Measurements from ENCODE around the gene SORCS2.

Gene SORCS2

GRCh38 chr4:7341491-7342222, 149.3 kb downstream of the SORCS2 start:
- DNase-seq = no peak

GRCh38 chr4:7342223-7343080, 150.1 kb downstream of the SORCS2 start:
- DNase-seq = no peak

DNA sequence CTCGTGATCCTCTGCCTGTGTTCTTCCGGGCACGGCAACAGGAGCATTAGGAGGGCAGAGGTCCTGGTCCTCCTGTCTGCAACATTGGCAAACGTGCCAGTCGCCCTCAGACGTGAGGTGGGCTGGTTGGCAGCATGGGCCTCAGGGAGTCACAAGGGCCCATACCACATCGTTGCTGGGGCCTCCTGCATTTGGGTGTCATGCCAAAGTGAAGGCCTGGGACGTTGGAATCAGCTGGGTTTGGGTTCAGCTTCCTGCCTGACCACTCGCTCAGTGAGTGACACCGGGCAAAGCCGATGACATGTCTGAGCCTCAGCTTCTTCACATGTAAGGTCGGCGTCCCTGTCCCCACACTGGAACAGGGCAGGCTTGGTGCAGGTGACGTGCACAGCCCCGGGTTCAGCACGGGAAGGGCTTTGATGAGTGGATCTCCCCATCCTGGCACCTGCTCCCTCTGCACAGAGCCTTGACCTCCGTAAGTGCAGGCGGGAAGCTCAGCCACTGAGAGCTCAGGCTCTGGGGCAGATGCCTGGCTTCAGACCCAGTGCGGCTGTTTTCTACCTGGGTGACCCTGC, 150.8 kb downstream of the SORCS2 start:
- DNase-seq = no peak

- DNase-seq = no peak
Observed at GRCh38 chr4:7343950-7344349, 151.6 kb downstream of the SORCS2 start.

DNA sequence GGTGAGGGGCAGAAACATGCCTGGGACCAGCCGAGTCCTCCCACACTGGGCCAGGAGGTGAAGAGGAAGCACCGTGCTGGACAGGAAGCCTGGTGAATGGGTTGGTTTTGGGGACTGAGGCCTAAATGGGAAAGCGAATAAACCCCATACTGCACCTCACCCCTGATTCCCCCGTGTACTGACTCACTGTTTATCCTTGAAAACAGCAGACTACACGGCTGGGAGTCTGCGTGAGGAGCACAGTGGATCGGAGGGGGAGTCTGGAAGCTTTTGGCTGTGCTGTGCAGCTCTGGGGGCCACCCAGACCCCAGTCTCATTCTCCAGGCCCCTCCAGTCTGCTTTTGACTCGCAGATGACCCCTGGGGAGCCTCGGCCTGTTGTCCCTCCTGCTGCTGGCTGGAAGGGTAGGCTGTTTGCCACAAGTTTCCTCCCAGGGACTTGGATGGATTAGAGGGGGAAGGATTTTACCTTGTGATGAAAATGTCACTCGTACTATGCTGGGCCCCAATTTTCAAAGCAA, 152.4 kb downstream of the SORCS2 start:
- no peak for DNase-seq

DNA sequence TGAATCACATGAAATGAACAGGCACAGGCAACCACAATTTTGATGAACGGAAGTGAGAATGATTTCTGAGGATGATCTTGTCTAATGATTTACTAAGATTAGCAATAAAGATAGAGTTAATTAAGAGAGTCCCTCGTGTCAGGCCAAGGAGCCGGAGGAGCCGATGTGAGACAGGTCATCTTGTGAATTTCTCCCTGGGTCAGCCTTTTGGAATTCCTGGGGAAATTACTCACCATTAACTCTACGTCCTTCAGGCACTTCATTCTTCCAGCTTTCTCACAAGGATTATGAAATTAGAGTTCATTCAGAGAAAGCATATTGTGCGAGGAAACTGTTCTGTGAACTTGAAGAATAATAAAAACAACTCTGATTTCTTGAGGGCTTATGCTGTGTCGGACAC, 155.6 kb downstream of the SORCS2 start:
- no peak for DNase-seq

GRCh38 chr4:7348946-7349900, 156.9 kb downstream of the SORCS2 start:
- no peak for DNase-seq

GRCh38 chr4:7350396-7350795, 158.1 kb downstream of the SORCS2 start:
- DNase-seq = no peak

DNA sequence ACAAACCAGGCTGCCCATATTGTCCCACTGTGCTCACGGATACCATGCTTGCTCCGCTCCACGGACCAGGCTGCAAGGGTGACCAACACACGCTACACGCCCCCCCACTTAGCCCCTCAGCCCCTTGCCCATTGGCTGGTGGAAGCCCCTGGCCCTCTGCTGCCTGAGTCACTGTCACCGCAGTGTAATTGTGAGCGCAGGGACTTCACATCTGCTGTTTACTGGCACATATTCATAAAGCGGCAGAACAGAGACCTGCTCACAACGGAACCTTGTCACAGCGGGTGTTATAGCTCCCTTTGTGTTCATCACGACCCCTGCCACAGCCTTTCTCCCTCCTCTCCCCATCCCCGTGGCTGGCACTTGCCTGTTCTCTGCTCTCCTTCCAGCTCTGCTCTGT, 158.7 kb downstream of the SORCS2 start:
- no peak for DNase-seq

DNA sequence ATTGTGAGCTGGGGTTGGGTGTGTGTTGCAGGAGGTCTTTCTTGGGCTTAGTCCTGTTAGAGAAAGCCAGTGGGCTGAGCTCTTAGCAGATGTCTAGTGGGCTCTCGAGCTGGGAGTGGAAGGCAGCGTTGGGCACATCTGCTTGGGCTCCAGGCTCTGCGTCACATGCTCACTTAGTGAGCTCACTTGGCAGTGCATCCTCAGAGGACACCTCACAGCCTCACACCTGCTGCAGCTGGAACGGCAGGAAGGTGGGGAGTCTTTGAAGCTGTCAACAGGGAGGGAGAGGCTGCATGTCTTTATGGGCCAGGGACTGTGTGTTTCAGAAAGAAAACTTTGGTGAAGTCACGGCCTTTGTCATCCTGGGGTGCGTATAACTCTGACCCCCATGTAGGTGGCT, 160.1 kb downstream of the SORCS2 start:
- no peak for DNase-seq

DNA sequence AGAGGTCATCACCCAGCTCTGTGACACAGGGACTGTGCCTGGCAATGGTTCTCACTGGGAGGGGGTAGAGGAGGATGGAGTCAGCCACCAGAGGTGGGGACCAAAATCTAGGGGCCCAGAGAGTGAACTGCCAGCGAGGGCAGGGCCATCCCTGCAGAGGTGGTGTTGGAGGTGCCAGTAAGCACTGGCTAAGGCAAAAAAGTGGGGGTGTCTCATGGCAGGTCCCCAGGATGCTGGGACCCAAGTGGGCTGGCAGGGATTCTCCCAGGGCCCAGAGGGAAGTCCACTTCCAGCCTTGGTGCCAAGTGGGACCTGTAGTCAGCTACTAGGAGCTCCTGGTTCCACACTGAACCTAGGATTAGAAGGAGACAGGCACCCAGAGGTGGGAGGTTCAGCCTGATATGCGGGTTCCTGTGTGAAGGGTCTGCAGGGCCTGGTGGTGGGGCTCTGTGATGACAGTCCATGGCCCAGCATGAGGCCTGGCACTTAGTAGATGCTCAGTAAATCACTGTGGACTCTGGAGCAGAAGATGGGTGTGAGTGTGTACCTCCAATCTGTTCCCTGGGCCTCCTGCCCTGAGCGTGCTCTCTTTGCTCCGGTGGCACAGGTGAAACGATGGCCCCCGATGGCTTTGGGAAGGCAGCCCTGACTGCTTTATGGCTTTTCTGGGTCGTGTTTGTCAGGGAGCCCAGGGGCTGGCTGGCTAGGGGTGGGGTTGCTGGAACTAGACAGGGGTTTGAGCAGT, 160.9 kb downstream of the SORCS2 start:
- DNase-seq = no peak

DNA sequence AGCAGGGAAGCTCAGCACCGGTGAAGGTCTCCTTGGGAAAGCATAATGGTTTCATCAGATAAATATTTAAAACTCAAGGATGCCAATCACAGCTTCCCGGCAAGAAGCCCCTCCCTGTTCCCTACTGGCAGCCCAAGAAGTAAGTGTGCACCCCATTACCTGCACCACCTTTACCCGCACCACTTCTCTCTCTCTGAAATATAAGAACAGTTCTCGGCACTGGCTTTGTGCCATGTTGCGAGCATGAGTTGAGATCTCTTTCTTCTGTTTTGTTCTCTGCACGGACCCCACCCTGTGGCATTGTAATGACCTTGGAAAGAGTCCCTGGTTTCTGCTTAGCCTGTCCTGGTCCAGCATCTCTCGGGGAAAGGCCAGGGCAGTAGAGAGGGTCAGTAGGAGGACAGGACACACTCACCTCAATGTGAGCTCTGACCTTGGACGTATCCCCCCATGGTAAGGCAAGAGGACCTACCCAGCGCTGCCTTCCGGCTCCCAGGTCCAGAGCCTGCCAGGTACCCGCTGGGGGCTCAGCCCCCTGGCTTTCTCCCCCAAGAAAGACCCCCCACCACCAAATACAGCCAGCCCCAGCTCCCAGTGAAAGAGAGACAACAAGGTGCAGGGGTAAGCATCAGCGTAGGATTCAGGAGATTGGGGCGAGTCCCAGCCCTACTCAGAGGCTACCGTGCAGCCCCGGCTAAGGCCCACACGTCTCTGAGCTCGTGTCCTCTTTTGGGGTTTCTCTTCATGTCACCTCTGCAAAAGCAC, 161.7 kb downstream of the SORCS2 start:
- no peak for DNase-seq

DNA sequence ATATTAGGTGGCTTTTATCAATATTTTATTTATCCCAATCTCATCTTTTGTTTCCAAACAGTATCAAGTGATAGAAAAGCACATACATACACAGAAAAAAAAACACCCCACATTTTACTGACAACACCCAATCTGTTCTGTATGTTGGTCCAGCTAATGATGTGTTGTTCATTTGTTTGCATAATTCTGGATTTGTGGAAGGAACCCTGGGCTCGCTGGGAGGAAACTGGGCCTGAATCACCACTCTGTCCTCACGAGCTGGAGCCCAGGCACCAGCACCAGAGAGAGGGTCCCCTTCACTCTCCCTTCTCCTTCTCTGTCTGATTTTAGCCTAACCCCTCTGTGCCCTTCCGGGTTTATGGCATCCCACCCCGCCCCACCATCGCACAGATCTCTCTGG, 162.6 kb downstream of the SORCS2 start:
- no peak for DNase-seq

- DNase-seq = no peak
Observed at GRCh38 chr4:7355795-7356194, 163.5 kb downstream of the SORCS2 start.

DNA sequence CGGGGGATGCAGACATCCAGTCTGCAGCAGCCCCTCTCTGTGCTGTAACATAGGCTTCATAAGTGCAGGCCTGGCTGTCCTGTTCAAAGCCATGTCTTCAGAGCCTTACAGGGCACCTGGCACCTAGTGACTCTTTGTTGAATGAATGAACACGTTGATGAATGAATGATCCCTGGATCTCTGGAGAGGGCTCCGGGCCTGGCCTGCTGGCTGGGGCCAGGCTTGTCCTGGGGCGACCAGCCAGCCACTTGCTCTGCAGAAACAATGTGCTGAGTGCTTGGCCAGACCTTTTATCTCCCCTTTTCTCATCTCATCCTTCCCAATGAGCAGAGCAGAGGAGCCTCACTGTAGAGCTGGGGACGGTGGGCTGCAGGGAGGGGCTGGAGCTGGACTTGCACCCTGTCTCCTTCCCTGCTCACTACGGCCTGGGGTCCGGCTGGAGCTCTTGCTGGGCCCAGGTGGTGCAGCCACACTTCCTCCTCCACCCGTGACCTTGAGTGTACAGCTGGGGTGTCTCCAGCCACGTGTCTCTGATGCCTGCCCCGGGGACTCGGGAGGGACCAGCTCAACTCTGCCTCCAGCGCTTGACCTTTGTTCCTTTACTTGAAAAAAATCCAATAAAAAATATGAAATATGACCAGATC, 164.5 kb downstream of the SORCS2 start:
- no peak for DNase-seq

- DNase-seq = no peak
Observed at GRCh38 chr4:7357323-7357722, 165.0 kb downstream of the SORCS2 start.

DNA sequence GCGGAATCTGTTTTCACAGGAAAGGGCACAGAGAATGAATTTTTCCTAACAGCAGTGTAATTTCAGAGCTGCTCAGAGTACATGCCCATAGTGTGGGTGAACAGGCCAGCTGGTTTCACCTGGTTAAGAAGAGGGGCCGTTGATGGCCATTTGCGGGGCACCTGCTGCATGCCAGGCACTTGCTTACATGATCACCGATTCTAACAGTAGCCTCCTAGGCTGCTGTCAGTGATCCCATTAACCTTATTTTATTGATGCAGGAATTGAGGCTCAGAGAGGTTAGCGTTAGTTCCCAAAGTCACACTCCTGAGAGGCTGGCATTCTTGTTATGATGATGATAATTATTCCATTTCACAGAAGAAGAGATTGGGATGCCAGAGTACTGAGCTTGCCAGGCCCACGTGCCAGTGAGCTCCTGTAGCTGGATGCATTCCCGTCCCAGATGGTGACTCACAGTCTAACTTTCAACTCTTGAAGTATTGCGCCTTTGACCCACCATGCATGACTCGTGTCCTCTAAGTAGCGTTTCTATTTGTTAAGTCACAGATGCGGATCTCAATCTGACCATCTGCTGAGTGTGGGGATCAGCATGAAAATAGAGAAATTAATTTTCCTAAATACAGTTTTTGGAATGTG, 165.9 kb downstream of the SORCS2 start:
- DNase-seq = no peak

GRCh38 chr4:7359400-7360062, 167.2 kb downstream of the SORCS2 start:
- DNase-seq = no peak

- no peak for DNase-seq
Observed at GRCh38 chr4:7360806-7361205, 168.5 kb downstream of the SORCS2 start.
